Right atrium auricular region (tissue), 2 donors: Measurements from ENCODE around the gene RECK. TPM values are rescaled to one million over a fixed set of nuclear protein-coding genes. Genes with fewer than 3 reads are reported as not detected.
A peak's percentile ranks its signal among the peaks of the same experiment; 100 is the strongest.

ENCODE experiments used
- DNase-seq: peaks from one replicate; pipeline ENCODE4 v3.0.0-alpha.2; 2019; ENCODE audit warnings: low spot score
- H3K27ac ChIP-seq, 2 donors: fragments of 200-600 bp; sonication (generic); 1 replicate in 1 of 2; 2 replicates in 1 of 2; pipeline ENCODE4 v1.5.1; 2016 to 2019
- H3K27me3 ChIP-seq, 2 donors: fragments of 200-600 bp; sonication (generic); one replicate each; pipeline versions ENCODE4 v1.5.1 to v1.6.0; 2017 to 2019
- H3K36me3 ChIP-seq: fragments of 200-600 bp; sonication (generic); one replicate; pipeline ENCODE4 v1.5.1; 2016
- H3K4me1 ChIP-seq, 2 donors: fragments of 200-600 bp; sonication (generic); one replicate each; pipeline versions ENCODE4 v1.5.1 to v1.6.0; 2017 to 2019
- H3K4me3 ChIP-seq, 2 donors: fragments of 200-600 bp; sonication (generic); 1 replicate in 1 of 2; 2 replicates in 1 of 2; pipeline ENCODE4 v1.5.1; 2017 to 2019; ENCODE audit warnings: mild to moderate bottlenecking in 1 of 2, moderate library complexity in 1 of 2
- H3K9me3 ChIP-seq, 2 donors: fragments of 200-600 bp; sonication (generic); one replicate each; pipeline ENCODE4 v1.5.1; 2019
- total RNA-seq, 2 donors: library from RNA; depleted of rRNA; stranded (reverse); fragments of >200 nt; gene quantifications; one replicate each; pipeline ENCODE4 v1.1.0, GENCODE V29; 2016
- TF ChIP-seq, protein P1 (sequence below), 2 donors: fragments of 200-600 bp; sonication (generic); IDR thresholded peaks; one replicate each; pipeline ENCODE4 v1.5.1; 2019; ENCODE audit warnings: antibody characterized with exemption in 2 of 2

Gene RECK
- total RNA-seq, 2 donors from 2014 or later: 7.6 to 8.9 TPM

DNA sequence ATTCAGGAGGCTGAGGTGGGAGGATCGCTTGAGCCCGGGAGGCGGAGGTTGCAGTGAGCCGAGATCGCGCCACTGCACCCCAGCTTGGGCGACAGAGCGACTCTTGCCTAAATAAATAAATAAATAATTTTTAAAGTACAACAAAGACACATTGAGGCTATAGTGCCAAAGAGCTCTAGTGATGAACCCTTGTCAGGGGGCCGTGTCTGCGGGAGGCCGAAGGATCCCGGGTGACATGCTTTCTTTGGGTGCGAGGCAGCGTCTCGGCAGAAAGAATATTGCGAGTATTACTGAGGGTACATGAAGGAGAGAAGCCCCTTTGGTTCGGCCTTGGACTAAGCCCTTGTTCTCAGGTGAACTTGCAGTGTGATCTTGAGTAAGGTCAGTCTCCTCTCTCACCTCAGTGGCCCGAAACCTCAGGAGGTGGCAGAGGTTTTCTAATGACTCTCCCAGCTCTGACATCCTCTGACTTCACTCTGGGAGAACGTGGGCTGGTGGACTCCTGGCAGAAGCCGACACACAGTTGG is 397 bp upstream of the RECK start:
- no peaks in the 10 kb centered on the region for H3K27me3 ChIP-seq
- H3K36me3 ChIP-seq: no peaks in the 10 kb centered on the region
- H3K27ac ChIP-seq: peak overlapping the region; percentile 79 to 85
- TF ChIP-seq, protein P1, sequence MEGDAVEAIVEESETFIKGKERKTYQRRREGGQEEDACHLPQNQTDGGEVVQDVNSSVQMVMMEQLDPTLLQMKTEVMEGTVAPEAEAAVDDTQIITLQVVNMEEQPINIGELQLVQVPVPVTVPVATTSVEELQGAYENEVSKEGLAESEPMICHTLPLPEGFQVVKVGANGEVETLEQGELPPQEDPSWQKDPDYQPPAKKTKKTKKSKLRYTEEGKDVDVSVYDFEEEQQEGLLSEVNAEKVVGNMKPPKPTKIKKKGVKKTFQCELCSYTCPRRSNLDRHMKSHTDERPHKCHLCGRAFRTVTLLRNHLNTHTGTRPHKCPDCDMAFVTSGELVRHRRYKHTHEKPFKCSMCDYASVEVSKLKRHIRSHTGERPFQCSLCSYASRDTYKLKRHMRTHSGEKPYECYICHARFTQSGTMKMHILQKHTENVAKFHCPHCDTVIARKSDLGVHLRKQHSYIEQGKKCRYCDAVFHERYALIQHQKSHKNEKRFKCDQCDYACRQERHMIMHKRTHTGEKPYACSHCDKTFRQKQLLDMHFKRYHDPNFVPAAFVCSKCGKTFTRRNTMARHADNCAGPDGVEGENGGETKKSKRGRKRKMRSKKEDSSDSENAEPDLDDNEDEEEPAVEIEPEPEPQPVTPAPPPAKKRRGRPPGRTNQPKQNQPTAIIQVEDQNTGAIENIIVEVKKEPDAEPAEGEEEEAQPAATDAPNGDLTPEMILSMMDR (IDR thresholded peaks at IDR 0.05): no peak
- peak overlapping the region; percentile 95 to 98 for H3K4me3 ChIP-seq
- DNase-seq: no peak
- H3K4me1 ChIP-seq: peaks cover 0 to 31% of the 10 kb centered on the region in 2 donors
- H3K9me3 ChIP-seq: no peaks in the 10 kb centered on the region

DNA sequence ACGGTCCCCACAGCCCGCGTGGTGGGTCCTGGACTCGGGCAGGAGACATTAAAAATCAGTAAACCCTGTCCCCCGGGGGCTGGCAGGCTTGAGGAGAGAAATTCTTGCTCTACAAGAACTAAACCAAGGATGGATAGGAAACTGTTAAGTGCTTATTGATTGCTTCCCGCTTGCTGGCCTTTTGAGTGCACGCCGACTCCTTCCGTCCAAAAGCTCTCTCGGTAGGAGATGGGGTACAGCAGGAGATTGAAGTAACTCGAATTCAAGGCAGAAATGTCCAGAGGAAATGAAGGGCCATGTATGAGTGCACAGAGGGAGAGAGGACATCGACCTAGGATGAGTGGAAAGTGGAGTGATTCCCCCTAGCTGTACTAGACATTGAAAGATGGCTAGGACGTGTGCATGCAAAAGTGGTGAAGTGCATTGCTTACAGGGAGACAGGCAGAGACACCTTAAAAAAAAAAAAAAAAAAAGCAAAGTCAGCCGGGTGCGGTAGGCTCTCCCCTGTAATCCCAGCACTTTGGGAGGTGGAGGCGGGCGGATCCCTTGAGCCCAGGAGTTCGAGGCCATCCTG is 923 bp downstream of the RECK start:
- Histone ChIP-seq H3K4me3 (peak overlapping the region; percentile 95 to 98), H3K27me3 (no peaks in the 10 kb centered on the region), H3K4me1 (peaks cover 0 to 34% of the 10 kb centered on the region in 2 donors), H3K9me3 (no peaks in the 10 kb centered on the region), H3K36me3 (no peaks in the 10 kb centered on the region), H3K27ac (peak overlapping the region; percentile 79 to 85)
- no peak for DNase-seq
- TF ChIP-seq, protein P1 (IDR thresholded peaks at IDR 0.05): no peak

DNA sequence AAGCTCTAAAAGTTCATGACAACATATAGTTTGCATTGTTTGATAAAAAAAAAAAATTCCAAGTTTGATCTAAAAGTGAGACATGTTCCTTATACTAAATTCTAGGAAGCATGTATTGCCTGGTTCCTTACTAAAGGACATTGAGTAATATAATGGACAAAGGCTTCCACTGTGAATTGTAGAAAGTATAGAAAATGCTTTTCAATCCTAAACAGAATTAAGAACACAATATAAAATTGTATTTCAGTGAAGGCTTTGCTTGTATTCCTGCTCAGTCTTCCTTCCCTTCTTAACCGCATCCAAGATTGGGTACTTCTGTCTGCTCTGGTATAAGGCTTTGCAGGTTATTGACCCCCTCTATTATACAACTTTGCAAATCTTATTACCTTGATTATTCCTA is 2.4 kb downstream of the RECK start:
- no peaks in the 10 kb centered on the region for H3K36me3 ChIP-seq
- H3K9me3 ChIP-seq: no peaks in the 10 kb centered on the region
- H3K27ac ChIP-seq: no peak overlapping the region
- H3K4me1 ChIP-seq: peaks cover 0 to 34% of the 10 kb centered on the region in 2 donors
- no peaks in the 10 kb centered on the region for H3K27me3 ChIP-seq
- DNase-seq: no peak
- TF ChIP-seq, protein P1 (IDR thresholded peaks at IDR 0.05): no peak
- no peak overlapping the region for H3K4me3 ChIP-seq

DNA sequence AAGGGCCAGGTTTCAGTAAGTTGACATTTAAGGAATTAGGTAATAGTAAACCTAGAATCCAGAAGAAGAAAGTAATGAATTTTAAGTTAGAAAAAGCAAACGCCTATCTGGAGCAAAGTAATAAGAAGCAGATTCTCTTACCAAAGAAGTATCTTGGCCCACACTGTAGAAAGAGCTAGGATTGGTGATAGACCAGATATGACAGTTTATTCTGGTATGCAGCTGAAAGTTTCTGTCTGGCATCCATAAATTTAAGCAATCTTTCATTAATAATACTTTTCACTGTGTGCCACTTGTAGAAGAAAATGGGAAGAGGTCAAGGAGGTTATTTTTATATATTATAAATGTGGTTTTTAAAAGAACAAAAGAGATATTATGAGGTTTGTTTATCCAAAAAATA is 3.0 kb downstream of the RECK start:
- no peak for DNase-seq
- Histone ChIP-seq H3K4me1 (peaks cover 0 to 34% of the 10 kb centered on the region in 2 donors), H3K9me3 (no peaks in the 10 kb centered on the region), H3K27ac (no peak overlapping the region), H3K4me3 (no peak overlapping the region), H3K27me3 (no peaks in the 10 kb centered on the region), H3K36me3 (no peaks in the 10 kb centered on the region)
- TF ChIP-seq, protein P1 (IDR thresholded peaks at IDR 0.05): no peak

DNA sequence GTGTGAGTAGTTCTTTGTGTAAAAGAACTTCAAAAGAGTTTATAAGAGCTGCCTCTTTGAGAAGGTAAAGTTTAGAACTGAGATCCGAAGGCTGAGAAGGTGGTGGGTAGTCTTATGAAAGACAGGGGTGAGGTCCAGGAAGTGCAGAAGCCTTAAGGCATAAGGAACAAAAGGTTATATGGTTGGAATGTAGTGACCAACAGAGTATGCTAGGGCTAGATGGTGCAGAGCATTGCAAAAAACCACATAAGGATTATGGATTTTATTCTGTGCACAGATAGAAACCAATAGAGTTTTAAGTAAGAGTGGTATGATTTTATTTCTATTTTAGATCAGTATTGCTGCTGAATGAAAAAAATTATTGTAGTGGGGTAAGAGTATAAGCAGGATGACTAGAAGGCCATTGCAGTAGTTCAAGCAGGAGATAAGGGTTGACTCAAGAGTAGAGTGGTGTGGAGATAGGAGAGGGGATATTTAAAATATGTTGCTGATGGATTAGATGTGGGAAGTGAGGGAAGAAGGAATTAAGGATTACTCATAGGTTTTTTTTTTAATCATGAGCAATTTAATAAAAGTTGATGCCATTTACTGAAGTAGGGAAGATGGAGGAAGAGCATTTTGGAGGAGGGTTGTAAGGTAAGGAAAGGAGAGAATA is 3.7 kb downstream of the RECK start:
- Histone ChIP-seq H3K4me3 (no peak overlapping the region), H3K9me3 (no peaks in the 10 kb centered on the region), H3K36me3 (no peaks in the 10 kb centered on the region), H3K27me3 (no peaks in the 10 kb centered on the region), H3K27ac (no peak overlapping the region), H3K4me1 (peaks cover 0 to 34% of the 10 kb centered on the region in 2 donors)
- DNase-seq: no peak
- TF ChIP-seq, protein P1 (IDR thresholded peaks at IDR 0.05): no peak
